T-helper 17 cell (primary cell): ENCODE data around the gene KLF6. TPM values are rescaled to one million over a fixed set of nuclear protein-coding genes. Genes with fewer than 3 reads are reported as not detected.
A peak's percentile ranks its signal among the peaks of the same experiment; 100 is the strongest.

ENCODE experiments used
- ATAC-seq: fragments of 150-1000 bp; cut with Tn5 transposase; 2 replicates; pipeline ENCODE4 v1.10.0; 2021; ENCODE audit warnings: mild to moderate bottlenecking, moderate library complexity
- DNase-seq, 3 donors: peaks; one replicate each; pipeline versions ENCODE4 v3.0.0 to v3.0.0-alpha.2; 2020 to 2021
- H3K9me3 ChIP-seq: one replicate; pipeline ENCODE4 v1.7.0; 2013; ENCODE audit warnings: low read length, mild to moderate bottlenecking; ENCODE audit not compliant: control insufficient read depth, poor library complexity, severe bottlenecking
- H3K27ac Mint-ChIP-seq: one replicate; pipeline ENCODE4 v1.8.0; 2022; ENCODE audit warnings: mild to moderate bottlenecking, moderate library complexity, mixed read lengths
- H3K27me3 Mint-ChIP-seq: one replicate; pipeline ENCODE4 v1.8.0; 2022; ENCODE audit warnings: mixed read lengths
- H3K36me3 Mint-ChIP-seq: one replicate; pipeline ENCODE4 v1.8.0; 2022; ENCODE audit warnings: low read depth, mixed read lengths
- H3K4me1 Mint-ChIP-seq: one replicate; pipeline ENCODE4 v1.8.0; 2022; ENCODE audit warnings: mild to moderate bottlenecking, mixed read lengths
- H3K4me3 Mint-ChIP-seq: one replicate; pipeline ENCODE4 v1.8.0; 2022; ENCODE audit warnings: mild to moderate bottlenecking, moderate library complexity, mixed read lengths
- total RNA-seq, 4 donors: library from RNA in 2 of 4; stranded (reverse) in 2 of 4; gene quantifications; one replicate each; pipeline ENCODE4 v1.2.3 and lab custom pipeline; 2022 to 2026

Gene KLF6
- total RNA-seq, 2 donors from 2014 or later: 1,918 to 2,317 TPM

DNA sequence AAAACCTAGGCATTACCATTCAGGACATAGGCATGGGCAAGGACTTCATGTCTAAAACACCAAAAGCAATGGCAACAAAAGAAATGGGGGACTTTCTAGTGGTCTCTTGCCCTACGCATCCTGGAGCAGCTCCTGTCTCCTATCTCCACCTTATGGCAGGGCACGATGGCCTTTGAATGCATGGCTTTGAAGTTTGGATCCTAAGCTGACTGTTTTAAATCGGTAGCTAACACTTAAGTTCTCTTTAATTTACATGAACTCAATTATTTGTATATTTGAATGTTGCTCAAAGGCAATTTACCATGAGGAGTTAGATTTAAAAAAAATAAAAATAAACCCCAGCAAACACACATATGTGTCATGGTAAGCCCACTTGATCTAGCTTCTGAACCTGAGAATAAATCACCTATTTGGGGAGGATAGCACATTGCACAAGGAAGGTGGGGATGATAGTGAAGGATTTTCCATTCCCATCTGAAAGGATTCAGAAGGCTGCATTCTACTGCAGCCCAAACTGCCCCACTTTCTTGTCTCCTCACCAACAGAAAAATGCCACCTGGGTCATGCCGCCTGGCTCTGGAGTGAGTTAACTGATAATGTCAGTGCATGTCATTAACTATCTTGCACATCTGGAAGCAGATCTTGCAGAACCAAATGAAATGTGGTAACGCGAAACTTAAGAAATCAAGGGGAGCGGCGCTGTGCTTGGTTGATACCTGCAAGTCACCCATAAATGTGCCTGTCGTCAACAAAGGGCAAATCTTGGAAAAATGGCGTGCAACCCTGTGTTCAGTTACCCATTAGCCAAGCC, 12.4 kb downstream of the KLF6 start:
- Mint-ChIP-seq H3K4me3 (no peak overlapping the region), H3K36me3 (peaks cover 2% of the 10 kb centered on the region), H3K27ac (no peak overlapping the region), H3K4me1 (peaks cover 37% of the 10 kb centered on the region), H3K27me3 (no peaks in the 10 kb centered on the region)
- ATAC-seq (no peak), DNase-seq (no peak)
- no peaks in the 10 kb centered on the region for H3K9me3 ChIP-seq

DNA sequence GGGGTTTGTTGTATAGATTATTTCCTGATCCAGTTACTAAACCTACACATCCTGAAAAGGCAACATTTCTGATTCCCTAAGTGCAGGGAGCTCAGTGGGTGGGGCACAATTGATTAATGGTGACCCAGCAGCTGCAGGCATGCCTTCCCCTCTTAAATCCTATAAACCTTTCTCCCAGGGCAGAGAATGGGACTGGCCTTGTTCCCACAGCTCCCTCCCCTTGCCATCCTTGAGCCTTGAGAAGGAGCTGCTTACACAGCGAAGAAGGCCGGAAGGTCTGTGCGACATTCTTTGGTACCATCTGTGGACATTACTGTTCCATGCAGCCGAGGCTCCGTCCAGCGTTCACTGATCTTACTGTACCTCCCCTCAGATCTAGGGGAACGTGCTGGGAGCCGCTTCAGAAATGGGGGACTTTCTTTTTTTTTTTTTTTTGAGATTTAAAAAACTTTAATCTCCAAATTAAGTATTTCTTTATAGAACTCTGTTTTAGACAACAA, 14.3 kb downstream of the KLF6 start:
- H3K4me1 Mint-ChIP-seq: peaks cover 38% of the 10 kb centered on the region
- no peaks in the 10 kb centered on the region for H3K27me3 Mint-ChIP-seq
- no peak overlapping the region for H3K4me3 Mint-ChIP-seq
- DNase-seq (no peak), ATAC-seq (no peak)
- H3K9me3 ChIP-seq: no peaks in the 10 kb centered on the region
- H3K36me3 Mint-ChIP-seq: no peaks in the 10 kb centered on the region
- peak overlapping the region; percentile 39 for H3K27ac Mint-ChIP-seq

DNA sequence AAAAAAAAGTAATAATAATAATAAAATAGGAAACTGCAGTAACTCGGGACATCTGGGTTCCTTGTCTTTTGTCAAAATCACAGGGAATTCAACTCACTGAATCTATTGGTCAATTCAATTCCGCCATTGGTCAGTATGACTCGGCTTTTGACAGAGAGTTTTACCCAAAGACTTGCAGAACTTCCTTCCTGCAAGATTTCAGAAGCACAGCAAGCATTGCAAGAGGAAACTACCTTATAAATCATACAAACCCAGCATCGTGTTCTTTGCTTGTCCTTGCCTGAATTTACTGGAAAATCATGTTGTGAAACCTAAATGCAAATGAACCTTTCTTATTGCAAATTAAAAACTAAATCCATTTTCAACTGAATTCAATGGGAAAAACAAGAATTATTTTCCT, 15.5 kb downstream of the KLF6 start:
- no peak overlapping the region for H3K27ac Mint-ChIP-seq
- DNase-seq (no peak), ATAC-seq (no peak)
- no peaks in the 10 kb centered on the region for H3K9me3 ChIP-seq
- H3K4me3 Mint-ChIP-seq: no peak overlapping the region
- no peaks in the 10 kb centered on the region for H3K27me3 Mint-ChIP-seq
- peaks cover 42% of the 10 kb centered on the region for H3K4me1 Mint-ChIP-seq
- no peaks in the 10 kb centered on the region for H3K36me3 Mint-ChIP-seq

- Mint-ChIP-seq H3K36me3 (no peaks in the 10 kb centered on the region), H3K27me3 (no peaks in the 10 kb centered on the region), H3K4me1 (peaks cover 48% of the 10 kb centered on the region), H3K4me3 (peak overlapping the region; percentile 82), H3K27ac (peak overlapping the region; percentile 84)
- H3K9me3 ChIP-seq: no peaks in the 10 kb centered on the region
- ATAC-seq (peak; percentile 19), DNase-seq (no peak)
These were observed 18.8 kb downstream of the KLF6 start for GRCh38 chr10:3766046-3766756.

DNA sequence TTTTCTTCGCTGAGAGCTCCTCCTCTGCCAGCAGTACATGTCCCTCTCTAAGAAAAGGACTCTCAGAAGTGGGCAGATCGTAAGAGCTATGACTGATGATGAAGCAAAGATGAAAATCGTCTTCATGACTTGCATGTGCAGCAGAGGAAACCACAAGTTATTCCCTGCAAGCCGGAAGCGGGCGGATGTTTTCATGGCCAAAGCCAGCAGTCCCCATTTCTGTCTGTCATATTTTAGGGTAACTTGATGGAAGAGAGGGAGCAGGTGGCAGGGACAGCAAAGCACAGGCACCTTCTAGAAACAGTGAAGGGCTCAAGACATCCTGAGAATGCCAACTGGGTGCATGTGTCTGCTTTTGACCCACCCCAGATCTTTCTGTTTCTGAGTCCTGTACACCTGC, 19.9 kb downstream of the KLF6 start:
- DNase-seq (no peak), ATAC-seq (peak; percentile 71)
- peak overlapping the region; percentile 84 for H3K27ac Mint-ChIP-seq
- H3K36me3 Mint-ChIP-seq: no peaks in the 10 kb centered on the region
- peaks cover 53% of the 10 kb centered on the region for H3K4me1 Mint-ChIP-seq
- peak overlapping the region; percentile 82 for H3K4me3 Mint-ChIP-seq
- no peaks in the 10 kb centered on the region for H3K27me3 Mint-ChIP-seq
- H3K9me3 ChIP-seq: no peaks in the 10 kb centered on the region

DNA sequence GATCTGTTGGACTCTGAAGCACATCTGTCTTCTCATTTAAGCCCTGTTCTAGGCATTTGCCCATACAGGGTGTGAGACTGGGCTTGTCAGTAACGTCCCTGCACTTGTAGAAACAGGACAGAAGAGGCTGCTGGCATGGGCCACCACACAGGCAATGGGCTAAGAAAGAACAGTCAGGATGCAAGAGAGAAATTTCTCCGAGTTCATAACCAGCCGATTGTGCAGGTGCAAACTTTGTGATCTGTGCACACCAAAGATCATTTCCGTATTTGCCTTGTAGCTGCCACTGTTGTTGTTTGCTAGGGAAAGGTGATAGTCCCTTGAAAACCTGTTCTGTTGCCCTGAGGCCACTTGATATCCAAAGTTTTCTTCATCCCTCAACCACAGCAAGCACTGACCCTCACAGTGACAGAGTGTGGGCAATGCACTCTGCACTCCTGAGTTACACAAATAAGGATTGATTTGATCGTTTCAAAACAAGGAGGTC, 20.3 kb downstream of the KLF6 start:
- H3K9me3 ChIP-seq: no peaks in the 10 kb centered on the region
- Mint-ChIP-seq H3K36me3 (no peaks in the 10 kb centered on the region), H3K27ac (peak overlapping the region; percentile 84), H3K4me3 (peak overlapping the region; percentile 82), H3K4me1 (peaks cover 54% of the 10 kb centered on the region), H3K27me3 (no peaks in the 10 kb centered on the region)
- ATAC-seq: peak; percentile 30
- no peak for DNase-seq

DNA sequence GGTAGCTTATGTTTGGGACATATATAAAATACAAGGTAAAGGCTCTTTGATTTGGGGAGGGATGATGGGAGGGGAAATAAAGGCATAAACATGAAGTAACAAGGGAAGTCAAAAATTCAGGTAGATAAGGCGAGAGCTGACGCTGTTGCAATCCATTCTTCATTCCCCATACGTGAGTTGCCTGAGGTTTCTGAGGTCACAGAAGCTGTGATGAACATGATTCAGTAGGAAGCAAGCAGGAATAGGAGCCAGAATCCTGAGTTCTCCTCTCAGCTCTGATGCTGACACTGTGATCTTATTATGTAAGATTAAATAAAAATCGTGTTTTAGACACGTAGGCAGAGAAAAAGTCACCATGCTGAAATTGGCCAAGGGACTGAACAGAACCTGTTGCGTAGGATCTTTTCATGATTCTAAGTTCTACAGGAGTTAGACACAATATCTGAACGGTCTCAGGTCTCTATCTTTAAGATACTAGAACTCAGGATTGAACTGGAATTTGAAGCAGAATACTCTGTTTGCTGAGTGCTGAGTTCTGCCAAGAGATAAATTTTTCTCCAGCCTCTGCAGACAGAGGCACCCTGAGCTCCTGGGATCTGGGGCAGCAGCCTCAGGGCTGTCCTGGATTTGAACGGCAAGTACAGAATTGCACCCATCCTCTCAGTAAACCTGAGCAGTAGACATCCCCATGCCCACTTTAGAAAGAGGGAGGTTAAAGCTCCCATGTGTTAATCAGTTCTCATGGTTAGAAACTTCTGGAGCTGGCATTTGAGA, 21.0 kb downstream of the KLF6 start:
- DNase-seq (no peak), ATAC-seq (no peak)
- H3K4me3 Mint-ChIP-seq: peak overlapping the region; percentile 82
- H3K4me1 Mint-ChIP-seq: peaks cover 58% of the 10 kb centered on the region
- H3K36me3 Mint-ChIP-seq: peaks cover 2% of the 10 kb centered on the region
- H3K27ac Mint-ChIP-seq: peak overlapping the region; percentile 84
- no peaks in the 10 kb centered on the region for H3K9me3 ChIP-seq
- H3K27me3 Mint-ChIP-seq: no peaks in the 10 kb centered on the region

DNA sequence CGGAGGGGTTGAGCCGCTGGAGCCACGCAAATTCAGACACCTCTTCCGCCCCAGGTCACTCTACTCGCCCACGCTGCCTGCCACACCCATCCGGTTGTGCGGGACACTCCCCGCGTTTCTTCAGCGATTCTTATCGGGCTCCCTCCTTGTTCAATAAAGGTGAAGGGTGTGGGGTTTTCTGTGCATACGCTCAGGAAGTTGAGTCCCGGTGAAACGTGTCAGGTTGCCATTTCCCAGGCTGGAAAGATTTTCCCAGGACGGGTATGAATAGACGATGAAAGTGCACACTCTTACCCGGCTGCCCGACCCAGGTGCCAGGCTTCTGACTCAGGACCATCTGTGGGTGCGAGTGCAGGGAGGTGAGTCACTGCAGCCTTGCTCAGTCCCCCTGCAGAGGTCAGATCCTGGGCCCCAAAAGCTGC, 22.0 kb downstream of the KLF6 start:
- DNase-seq: no peak
- H3K4me1 Mint-ChIP-seq: peaks cover 57% of the 10 kb centered on the region
- peak overlapping the region; percentile 78 for H3K4me3 Mint-ChIP-seq

DNA sequence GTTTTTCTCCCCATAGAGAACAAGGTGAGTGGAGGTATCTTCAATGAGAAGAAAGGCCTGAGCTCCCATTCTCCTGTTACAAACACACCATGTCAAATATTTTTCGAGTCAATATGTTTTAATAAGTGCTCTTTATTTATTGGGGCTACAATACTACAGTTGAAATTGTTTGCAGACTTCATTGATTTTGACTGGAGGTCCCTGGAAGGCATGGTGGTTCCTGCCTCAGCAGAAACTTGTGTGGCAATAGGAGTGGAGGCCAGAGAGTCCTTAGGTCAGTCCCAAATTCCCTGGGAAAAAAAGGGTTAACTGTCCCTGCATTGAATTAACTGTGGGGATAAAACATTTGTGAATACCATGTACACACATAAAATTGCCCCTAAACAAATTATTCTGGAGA, 22.7 kb downstream of the KLF6 start:
- H3K27ac Mint-ChIP-seq: peak overlapping the region; percentile 61
- no peaks in the 10 kb centered on the region for H3K9me3 ChIP-seq
- H3K36me3 Mint-ChIP-seq: peaks cover 2% of the 10 kb centered on the region
- DNase-seq (no peak), ATAC-seq (no peak)
- H3K4me1 Mint-ChIP-seq: peaks cover 64% of the 10 kb centered on the region
- H3K4me3 Mint-ChIP-seq: no peak overlapping the region
- H3K27me3 Mint-ChIP-seq: no peaks in the 10 kb centered on the region

More for the DNA sequence above, 22.0 kb downstream of the KLF6 start:
- Mint-ChIP-seq H3K27me3 (no peaks in the 10 kb centered on the region), H3K36me3 (peaks cover 2% of the 10 kb centered on the region), H3K27ac (peak overlapping the region; percentile 61)
- no peak for ATAC-seq
- no peaks in the 10 kb centered on the region for H3K9me3 ChIP-seq

- no peak for ATAC-seq
- Mint-ChIP-seq H3K36me3 (peaks cover 2% of the 10 kb centered on the region), H3K27me3 (no peaks in the 10 kb centered on the region), H3K4me1 (peaks cover 65% of the 10 kb centered on the region), H3K4me3 (no peak overlapping the region), H3K27ac (peak overlapping the region; percentile 75)
- DNase-seq: no peak
- no peaks in the 10 kb centered on the region for H3K9me3 ChIP-seq
These were observed 23.1 kb downstream of the KLF6 start for GRCh38 chr10:3761904-3762303.

DNA sequence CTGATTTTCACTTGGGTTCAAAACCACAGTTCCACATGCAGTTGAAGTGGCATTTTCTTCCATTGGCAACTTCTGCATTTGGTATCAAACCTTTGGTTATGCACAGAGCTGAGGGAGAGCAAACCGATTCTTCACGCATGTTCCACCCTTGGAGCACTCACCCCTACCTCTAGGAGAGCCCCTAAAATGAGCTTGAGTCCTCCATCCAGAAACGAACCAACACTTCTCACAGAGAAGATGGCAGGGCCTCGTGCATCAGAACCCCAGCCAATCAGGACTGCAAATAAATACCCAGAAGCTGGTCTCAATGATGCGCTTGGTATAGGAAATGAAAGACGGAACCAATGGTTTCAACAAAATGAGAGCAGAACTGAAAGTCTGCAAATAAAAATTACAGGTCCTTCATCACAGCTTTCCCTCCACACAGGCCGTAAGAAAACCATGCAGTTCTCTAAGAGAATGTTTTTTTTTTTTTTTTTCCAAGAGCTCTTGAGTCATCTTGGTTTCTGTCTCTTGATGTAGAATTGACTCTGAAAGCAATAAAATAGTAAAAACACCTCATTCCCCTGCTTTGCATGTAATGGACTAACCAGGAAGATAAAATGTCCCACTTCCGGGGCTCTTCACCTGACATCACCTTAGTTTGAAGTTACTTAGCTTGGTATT, 23.9 kb downstream of the KLF6 start:
- H3K4me3 Mint-ChIP-seq: no peak overlapping the region

DNA sequence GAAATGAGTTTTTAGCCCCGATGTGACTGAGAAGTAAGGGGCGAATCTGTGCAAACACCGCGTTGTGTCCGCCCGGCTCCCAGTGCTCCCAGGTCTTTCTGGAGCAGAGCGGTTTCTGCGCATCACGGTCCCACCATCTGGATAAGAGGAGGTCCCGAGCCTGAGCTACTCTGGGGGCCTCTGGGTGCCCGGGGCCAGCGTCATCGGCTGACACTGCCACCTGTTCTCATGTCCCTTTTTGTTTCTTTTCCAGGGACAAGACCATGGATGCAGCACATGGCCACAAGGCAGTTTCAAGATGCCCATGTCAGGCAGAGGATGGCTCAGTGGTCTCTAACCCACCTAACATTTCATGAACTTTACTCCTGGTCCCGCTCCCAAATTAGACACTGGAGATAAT, 24.9 kb downstream of the KLF6 start:
- no peaks in the 10 kb centered on the region for H3K9me3 ChIP-seq
- H3K27ac Mint-ChIP-seq: peak overlapping the region; percentile 71
- peaks cover 61% of the 10 kb centered on the region for H3K4me1 Mint-ChIP-seq
- H3K27me3 Mint-ChIP-seq: no peaks in the 10 kb centered on the region
- ATAC-seq: no peak
- H3K36me3 Mint-ChIP-seq: peaks cover 2% of the 10 kb centered on the region
- no peak overlapping the region for H3K4me3 Mint-ChIP-seq
- DNase-seq: no peak

More for the DNA sequence above, 23.9 kb downstream of the KLF6 start:
- Mint-ChIP-seq H3K36me3 (peaks cover 2% of the 10 kb centered on the region), H3K27me3 (no peaks in the 10 kb centered on the region), H3K4me1 (peaks cover 65% of the 10 kb centered on the region), H3K27ac (peak overlapping the region; percentile 75)
- H3K9me3 ChIP-seq: no peaks in the 10 kb centered on the region
- DNase-seq (no peak), ATAC-seq (no peak)
